GM12878 (cell line): ENCODE measurements around the gene IQCK. TPM values are rescaled to one million over a fixed set of nuclear protein-coding genes. Genes with fewer than 3 reads are reported as not detected.

ENCODE experiments used
- GATAD2B ChIP-seq: fragments of 450-650 bp; conservative IDR thresholded peaks from 2 replicates; pipeline ENCODE4 v1.6.1; 2017; ENCODE audit warnings: low read depth, mild to moderate bottlenecking, moderate library complexity
- NR2C2 ChIP-seq: IDR thresholded peaks from 2 replicates; pipeline ENCODE4 v1.6.1; 2011; ENCODE audit warnings: borderline replicate concordance, low read depth; ENCODE audit not compliant: control insufficient read depth, insufficient read length
- polyA plus RNA-seq, 11 experiments: library from polyadenylated mRNA; depleted of rRNA in 4 of 11; unstranded in 6 of 11; stranded (reverse) in 5 of 11; fragments of >200 nt; fragmentation: Nextera tagmentation in 4 of 11; fragmentation: Illumina TruSeq in 1 of 11; extraction: Ambion mirVana in 4 of 11; extraction: Trizol in 1 of 11; gene quantifications; 1 replicate in 1 of 11; 2 replicates in 10 of 11; pipeline versions ENCODE4 v1.2.1 to v1.2.3, GENCODE V29; 2011 to 2016; ENCODE audit warnings: inconsistent platforms in 2 of 11, missing spikeins in 2 of 11, low read depth in 1 of 11
- total RNA-seq, 4 experiments: library from RNA; depleted of rRNA in 3 of 4; stranded (reverse); fragments of >200 nt in 3 of 4; fragmentation: Illumina TruSeq in 1 of 4; extraction: Trizol in 1 of 4; gene quantifications; 2 replicates each; pipeline versions ENCODE4 v1.2.1 to v1.2.3, GENCODE V29; 2013 to 2021
- TF ChIP-seq, protein P1 (sequence below): fragments of 450-650 bp; IDR thresholded peaks from 2 replicates; pipeline ENCODE4 v1.6.1; 2018; ENCODE audit warnings: borderline replicate concordance, mild to moderate bottlenecking; ENCODE audit not compliant: partially characterized antibody
- TF ChIP-seq, protein P2 (sequence below): fragments of 450-650 bp; IDR thresholded peaks from 2 replicates; pipeline ENCODE4 v1.6.1; 2017; ENCODE audit warnings: antibody characterized with exemption, mild to moderate bottlenecking, moderate library complexity

The IQCK gene
- total and polyA plus RNA-seq, 10 of the 15 experiments (the other 5 are each of a cell fraction or from before 2014, with no cell fraction given) = 1.0 to 4.2 (median 2.4) TPM

- TF ChIP-seq, protein P1, sequence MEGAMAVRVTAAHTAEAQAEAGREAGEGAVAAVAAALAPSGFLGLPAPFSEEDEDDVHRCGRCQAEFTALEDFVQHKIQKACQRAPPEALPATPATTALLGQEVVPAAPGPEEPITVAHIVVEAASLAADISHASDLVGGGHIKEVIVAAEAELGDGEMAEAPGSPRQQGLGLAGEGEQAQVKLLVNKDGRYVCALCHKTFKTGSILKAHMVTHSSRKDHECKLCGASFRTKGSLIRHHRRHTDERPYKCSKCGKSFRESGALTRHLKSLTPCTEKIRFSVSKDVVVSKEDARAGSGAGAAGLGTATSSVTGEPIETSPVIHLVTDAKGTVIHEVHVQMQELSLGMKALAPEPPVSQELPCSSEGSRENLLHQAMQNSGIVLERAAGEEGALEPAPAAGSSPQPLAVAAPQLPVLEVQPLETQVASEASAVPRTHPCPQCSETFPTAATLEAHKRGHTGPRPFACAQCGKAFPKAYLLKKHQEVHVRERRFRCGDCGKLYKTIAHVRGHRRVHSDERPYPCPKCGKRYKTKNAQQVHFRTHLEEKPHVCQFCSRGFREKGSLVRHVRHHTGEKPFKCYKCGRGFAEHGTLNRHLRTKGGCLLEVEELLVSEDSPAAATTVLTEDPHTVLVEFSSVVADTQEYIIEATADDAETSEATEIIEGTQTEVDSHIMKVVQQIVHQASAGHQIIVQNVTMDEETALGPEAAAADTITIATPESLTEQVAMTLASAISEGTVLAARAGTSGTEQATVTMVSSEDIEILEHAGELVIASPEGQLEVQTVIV = no peak
- TF ChIP-seq NR2C2 = no peak
- no peak for TF ChIP-seq GATAD2B
- TF ChIP-seq, protein P2, sequence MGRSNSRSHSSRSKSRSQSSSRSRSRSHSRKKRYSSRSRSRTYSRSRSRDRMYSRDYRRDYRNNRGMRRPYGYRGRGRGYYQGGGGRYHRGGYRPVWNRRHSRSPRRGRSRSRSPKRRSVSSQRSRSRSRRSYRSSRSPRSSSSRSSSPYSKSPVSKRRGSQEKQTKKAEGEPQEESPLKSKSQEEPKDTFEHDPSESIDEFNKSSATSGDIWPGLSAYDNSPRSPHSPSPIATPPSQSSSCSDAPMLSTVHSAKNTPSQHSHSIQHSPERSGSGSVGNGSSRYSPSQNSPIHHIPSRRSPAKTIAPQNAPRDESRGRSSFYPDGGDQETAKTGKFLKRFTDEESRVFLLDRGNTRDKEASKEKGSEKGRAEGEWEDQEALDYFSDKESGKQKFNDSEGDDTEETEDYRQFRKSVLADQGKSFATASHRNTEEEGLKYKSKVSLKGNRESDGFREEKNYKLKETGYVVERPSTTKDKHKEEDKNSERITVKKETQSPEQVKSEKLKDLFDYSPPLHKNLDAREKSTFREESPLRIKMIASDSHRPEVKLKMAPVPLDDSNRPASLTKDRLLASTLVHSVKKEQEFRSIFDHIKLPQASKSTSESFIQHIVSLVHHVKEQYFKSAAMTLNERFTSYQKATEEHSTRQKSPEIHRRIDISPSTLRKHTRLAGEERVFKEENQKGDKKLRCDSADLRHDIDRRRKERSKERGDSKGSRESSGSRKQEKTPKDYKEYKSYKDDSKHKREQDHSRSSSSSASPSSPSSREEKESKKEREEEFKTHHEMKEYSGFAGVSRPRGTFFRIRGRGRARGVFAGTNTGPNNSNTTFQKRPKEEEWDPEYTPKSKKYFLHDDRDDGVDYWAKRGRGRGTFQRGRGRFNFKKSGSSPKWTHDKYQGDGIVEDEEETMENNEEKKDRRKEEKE = no peak
- TF ChIP-seq, all 136 proteins: peak for 0
Observed at GRCh38 chr16:19853132-19853741, 135.2 kb downstream of the IQCK start (continued).
